ENCODE data around the gene MEMO1.

DNA sequence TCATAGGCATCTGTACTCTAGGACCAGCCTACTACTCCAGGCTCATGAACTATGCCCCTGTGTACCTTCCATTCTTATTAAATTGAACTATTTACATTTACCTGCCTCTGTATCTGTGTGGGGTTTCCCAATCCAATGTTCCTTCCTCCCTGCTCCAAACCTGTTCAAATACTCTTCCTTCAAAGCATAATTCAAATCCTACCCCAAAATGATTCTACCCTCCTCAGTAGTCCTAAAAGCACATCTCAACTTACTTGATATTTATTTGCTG is 3.8 kb downstream of the MEMO1 start:
- TF ChIP-seq, protein P1, sequence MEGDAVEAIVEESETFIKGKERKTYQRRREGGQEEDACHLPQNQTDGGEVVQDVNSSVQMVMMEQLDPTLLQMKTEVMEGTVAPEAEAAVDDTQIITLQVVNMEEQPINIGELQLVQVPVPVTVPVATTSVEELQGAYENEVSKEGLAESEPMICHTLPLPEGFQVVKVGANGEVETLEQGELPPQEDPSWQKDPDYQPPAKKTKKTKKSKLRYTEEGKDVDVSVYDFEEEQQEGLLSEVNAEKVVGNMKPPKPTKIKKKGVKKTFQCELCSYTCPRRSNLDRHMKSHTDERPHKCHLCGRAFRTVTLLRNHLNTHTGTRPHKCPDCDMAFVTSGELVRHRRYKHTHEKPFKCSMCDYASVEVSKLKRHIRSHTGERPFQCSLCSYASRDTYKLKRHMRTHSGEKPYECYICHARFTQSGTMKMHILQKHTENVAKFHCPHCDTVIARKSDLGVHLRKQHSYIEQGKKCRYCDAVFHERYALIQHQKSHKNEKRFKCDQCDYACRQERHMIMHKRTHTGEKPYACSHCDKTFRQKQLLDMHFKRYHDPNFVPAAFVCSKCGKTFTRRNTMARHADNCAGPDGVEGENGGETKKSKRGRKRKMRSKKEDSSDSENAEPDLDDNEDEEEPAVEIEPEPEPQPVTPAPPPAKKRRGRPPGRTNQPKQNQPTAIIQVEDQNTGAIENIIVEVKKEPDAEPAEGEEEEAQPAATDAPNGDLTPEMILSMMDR (IDR thresholded peaks at IDR 0.05; ENCODE audit: extremely low read depth in 1 of 2, insufficient read depth in 1 of 2, low read depth in 1 of 2, low read length in 2 of 2), result no peak
- TF ChIP-seq POLR2A (IDR thresholded peaks at IDR 0.05; ENCODE audit: low read depth, low read length), result no peak
- TF ChIP-seq, protein P2, sequence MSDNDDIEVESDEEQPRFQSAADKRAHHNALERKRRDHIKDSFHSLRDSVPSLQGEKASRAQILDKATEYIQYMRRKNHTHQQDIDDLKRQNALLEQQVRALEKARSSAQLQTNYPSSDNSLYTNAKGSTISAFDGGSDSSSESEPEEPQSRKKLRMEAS (IDR thresholded peaks at IDR 0.05; ENCODE audit: insufficient read depth, insufficient read length), result no peak
- no peak for TF ChIP-seq POLR2AphosphoS5 (IDR thresholded peaks at IDR 0.05; ENCODE audit: insufficient read depth, low read depth, low read length)

All from endothelial cell of umbilical vein (primary cell).